ENCODE data around the gene CACUL1.

DNA sequence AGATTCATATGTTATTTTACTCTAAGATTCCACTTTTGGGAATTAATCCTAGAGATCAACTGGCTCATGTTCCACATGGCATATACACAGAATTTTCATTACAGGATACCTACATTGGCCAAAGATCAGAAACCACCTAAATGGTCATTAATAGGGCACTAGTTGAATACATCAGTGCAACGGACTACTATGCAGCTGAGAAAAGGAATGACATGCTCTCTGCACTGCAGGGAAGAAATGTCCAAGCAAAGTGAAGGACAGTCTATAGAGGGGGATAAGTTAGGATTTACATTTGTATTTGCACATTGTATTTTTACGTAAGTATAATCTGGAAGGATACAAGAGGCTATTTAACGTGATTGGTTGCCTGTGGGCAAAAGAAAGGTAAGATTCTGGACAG lies 91.6 kb downstream of the CACUL1 start:
- TF ChIP-seq POLR2A (IDR thresholded peaks at IDR 0.05; ENCODE audit: low read depth, low read length) = no peak
- no peak for TF ChIP-seq POLR2AphosphoS5 (IDR thresholded peaks at IDR 0.05; ENCODE audit: low read depth, low read length)
- no peak for TF ChIP-seq TAF1 (IDR thresholded peaks at IDR 0.05; ENCODE audit: borderline replicate concordance, low read depth, low read length)

All from GM12892 (cell line).